Choroid plexus epithelial cell (primary cell): ENCODE data around the gene PPARA.

Experiments
- DNase-seq: peaks from one replicate; pipeline ENCODE4 v3.0.0-alpha.2; 2010; ENCODE audit warnings: low read depth
- H3K4me3 ChIP-seq: 2 replicates; pipeline ENCODE4 v1.5.1; 2011; ENCODE audit warnings: low read depth, mild to moderate bottlenecking, control low read depth, low read length, moderate library complexity
- TF ChIP-seq, protein P1 (sequence below): conservative IDR thresholded peaks from 2 replicates; pipeline ENCODE4 v1.5.1; 2011; ENCODE audit warnings: low read depth, mild to moderate bottlenecking, control low read depth, inconsistent platforms, low read length, moderate library complexity

Gene PPARA

DNA sequence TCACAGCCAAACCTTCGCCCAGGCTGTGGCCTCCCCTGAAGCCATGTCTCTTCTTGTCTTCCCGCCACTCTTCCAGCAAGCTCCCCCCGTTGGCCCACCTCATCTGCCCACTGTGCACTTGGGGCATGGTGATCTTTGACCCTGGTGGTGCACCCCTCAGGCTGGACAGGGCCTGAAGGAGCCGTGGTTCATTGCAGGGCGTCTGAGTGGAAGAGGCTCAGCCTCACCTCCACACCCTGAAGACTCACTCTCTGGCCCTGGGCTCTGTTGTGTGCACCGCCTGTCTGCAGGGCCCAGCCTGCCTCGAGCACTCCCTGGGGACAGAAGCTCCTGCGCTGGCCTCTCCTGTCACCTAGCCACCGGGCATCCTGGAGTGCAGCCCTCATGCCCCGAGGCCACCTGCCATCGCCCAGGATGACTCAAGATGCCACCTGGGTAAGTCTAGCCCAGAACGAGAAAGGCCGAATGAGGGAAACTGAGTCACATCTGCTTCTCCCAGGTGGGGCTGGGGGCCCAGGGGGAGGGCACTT lies 40.8 kb upstream of the PPARA start:
- no peak overlapping the region for H3K4me3 ChIP-seq
- no peak for DNase-seq
- TF ChIP-seq, protein P1, sequence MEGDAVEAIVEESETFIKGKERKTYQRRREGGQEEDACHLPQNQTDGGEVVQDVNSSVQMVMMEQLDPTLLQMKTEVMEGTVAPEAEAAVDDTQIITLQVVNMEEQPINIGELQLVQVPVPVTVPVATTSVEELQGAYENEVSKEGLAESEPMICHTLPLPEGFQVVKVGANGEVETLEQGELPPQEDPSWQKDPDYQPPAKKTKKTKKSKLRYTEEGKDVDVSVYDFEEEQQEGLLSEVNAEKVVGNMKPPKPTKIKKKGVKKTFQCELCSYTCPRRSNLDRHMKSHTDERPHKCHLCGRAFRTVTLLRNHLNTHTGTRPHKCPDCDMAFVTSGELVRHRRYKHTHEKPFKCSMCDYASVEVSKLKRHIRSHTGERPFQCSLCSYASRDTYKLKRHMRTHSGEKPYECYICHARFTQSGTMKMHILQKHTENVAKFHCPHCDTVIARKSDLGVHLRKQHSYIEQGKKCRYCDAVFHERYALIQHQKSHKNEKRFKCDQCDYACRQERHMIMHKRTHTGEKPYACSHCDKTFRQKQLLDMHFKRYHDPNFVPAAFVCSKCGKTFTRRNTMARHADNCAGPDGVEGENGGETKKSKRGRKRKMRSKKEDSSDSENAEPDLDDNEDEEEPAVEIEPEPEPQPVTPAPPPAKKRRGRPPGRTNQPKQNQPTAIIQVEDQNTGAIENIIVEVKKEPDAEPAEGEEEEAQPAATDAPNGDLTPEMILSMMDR = no peak

GRCh38 chr22:46110215-46110614 lies 40.1 kb upstream of the PPARA start:
- TF ChIP-seq, protein P1 = no peak
- peak; percentile 58 for DNase-seq
- no peak overlapping the region for H3K4me3 ChIP-seq

DNA sequence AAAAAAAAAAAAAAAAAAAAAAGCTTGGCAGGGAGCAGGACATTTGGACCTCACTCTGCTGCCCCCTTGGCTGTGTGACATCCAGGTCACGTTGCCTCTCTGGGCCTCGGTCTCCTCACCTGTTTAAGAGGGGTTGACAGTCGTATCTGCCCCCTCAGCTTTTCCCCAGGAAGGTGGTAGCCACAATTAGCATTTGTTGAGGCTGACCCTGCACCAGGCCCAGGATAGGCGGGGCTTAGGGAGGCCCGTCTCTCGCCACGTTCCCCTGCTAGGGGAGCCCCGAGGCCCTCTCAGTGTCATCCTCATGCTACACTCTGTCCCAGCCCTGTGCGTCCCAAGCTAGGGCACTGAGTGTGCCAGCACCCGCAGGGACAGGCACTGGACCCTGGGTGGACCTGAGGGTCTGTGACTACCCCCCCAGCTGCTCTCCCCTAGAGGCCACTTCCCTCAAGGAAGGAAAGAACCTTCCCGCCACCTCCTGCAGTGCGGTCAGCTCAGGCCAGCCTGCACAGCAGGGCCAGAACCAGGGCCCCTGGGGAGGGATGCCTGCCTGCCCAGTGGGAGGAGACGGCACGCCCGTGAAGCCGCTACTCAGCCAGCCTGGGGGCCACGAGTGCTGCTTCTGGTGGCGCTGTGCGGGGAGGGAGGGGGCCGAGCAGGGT lies 38.5 kb upstream of the PPARA start:
- TF ChIP-seq, protein P1 = no peak
- DNase-seq = peak; percentile 45
- H3K4me3 ChIP-seq = no peak overlapping the region

- DNase-seq = no peak
- TF ChIP-seq, protein P1 = no peak
- no peak overlapping the region for H3K4me3 ChIP-seq
Observed at GRCh38 chr22:46112405-46112804, 37.9 kb upstream of the PPARA start.

GRCh38 chr22:46113110-46113909 lies 37.0 kb upstream of the PPARA start:
- TF ChIP-seq, protein P1 = no peak
- H3K4me3 ChIP-seq = no peak overlapping the region
- DNase-seq = no peak

DNA sequence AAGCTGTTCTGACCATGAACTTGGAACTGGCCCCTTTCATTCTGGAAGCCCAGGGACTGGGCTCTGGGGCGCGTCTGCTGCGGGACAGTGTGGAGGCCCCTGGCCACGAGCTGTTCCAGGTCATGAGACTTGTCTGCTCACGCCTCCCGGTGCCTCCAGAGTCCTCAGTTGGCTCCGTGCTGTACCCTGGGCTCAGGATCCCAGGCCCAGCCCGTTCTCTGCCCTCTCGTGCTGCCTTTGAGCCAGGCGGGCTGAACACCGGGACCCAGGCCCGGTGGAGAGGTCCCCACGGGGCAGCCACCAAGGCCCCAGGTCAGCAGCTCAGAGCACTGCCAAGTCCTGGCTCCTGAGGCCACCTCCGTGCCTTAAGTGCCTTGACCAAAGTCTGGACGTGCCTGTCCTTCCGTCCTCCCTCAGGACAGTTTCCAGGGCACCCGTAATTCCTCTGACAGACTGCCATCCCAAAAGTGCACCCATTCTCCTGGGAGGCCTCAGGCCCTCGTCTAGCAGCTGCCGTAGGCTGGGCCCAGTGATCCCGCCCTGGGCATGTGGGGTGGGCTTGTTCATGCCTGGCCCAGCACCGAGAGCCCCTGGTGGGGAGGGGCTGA lies 36.3 kb upstream of the PPARA start:
- H3K4me3 ChIP-seq = no peak overlapping the region
- no peak for DNase-seq

More for the DNA sequence above, 36.3 kb upstream of the PPARA start:
- TF ChIP-seq, protein P1 = no peak
